Pancreas (tissue), 10 donors: Measurements from ENCODE around the gene BICRAL. TPM values are rescaled to one million over a fixed set of nuclear protein-coding genes. Genes with fewer than 3 reads are reported as not detected.

Source experiments
- ATAC-seq, 4 donors: fragments of 200-7000 bp; cut with Tn5 transposase; one replicate each; pipeline versions ENCODE4 v1.8.0 to v1.9.1; 2020; ENCODE audit warnings: mild to moderate bottlenecking in 4 of 4, moderate library complexity in 4 of 4
- DNase-seq, 6 donors: peaks; one replicate each; pipeline ENCODE4 v3.0.0-alpha.2; 2020
- FAIRE-seq: peaks from 2 replicates; lab custom pipeline; 2012; peaks lifted over from hg19 to GRCh38; lab: Jason Lieb, UNC
- H3K27ac ChIP-seq, 4 donors: fragments of 200-600 bp; sonication (generic); 1 replicate in 3 of 4; 2 replicates in 1 of 4; pipeline versions ENCODE4 v1.5.0 to v1.8.0; 2020
- H3K27me3 ChIP-seq, 4 donors: fragments of 200-600 bp; one replicate each; pipeline ENCODE4 v1.8.0; 2021
- H3K36me3 ChIP-seq, 3 donors: fragments of 200-600 bp; sonication (generic) in 1 of 3; one replicate each; pipeline versions ENCODE4 v1.5.0 to v1.8.0; 2020 to 2021
- H3K4me1 ChIP-seq, 3 donors: fragments of 200-600 bp; one replicate each; pipeline ENCODE4 v1.8.0; 2021
- H3K4me3 ChIP-seq, 4 donors: fragments of 200-600 bp; sonication (generic) in 2 of 4; one replicate each; pipeline versions ENCODE4 v1.5.0 to v1.8.0; 2020 to 2021
- H3K9me3 ChIP-seq, 4 donors: fragments of 200-600 bp; one replicate each; pipeline ENCODE4 v1.8.0; 2021
- CTCF ChIP-seq, 4 donors: fragments of 200-600 bp; sonication (generic) in 3 of 4; IDR thresholded peaks; one replicate each; pipeline versions ENCODE4 v1.5.0 to v1.8.0; 2021; ENCODE audit warnings: antibody characterized with exemption in 4 of 4
- WGBS, 2 donors: extraction: QIAGEN DNeasy Blood & Tissue Kit; methylation state at CpG; one replicate each; pipeline ENCODE4 v1.1.7; 2013; 5-methylcytosine and 5-hydroxymethylcytosine counted together
- intact Hi-C, 3 donors: fragments of 100-400 bp; cut with DNase I; formaldehyde crosslinking; loops; one replicate each; pipeline versions ENCODE4 v1.11.1 to v1.14.2; 2022
- polyA plus RNA-seq, 2 donors: library from polyadenylated mRNA; stranded (reverse); fragments of 200-250 nt; gene quantifications; one replicate each; pipeline ENCODE4 v1.2.3, GENCODE V29; 2013
- total RNA-seq, 6 donors: library from RNA; stranded (reverse); fragmentation: NEBNext Ultra II Directional in 4 of 6; extraction: Animal tissue kit (Norgen Biotek cat#: 25700) in 4 of 6; gene quantifications; one replicate each; pipeline versions ENCODE4 v1.2.1 to v1.2.4, GENCODE V29; 2021 to 2023
- donor health status: healthy with polysubstance abuse.
- donor health status: DM: no; HTN: no; CAD: no; lungs with moderate emphysema.
- donor health status: DM: no; HTN: no; CAD: no.
- donor health status: control.
- donor health status: control.
- donor health status: Bipolar disorder and iron deficiency.
- donor health status: DM: yes; HTN: yes; CAD: no.
- donor health status: DM: no; HTN: no; CAD: no.
- donor health status: DM: no; HTN: no; CAD: no.
- donor health status: DM: yes; HTN: yes; CAD: no.

The BICRAL gene
- total and polyA plus RNA-seq, 8 donors: 2.9 to 10.5 (median 7.1) TPM

GRCh38 chr6:42914546-42914945 lies 132.7 kb downstream of the BICRAL start:
- no peaks in the 10 kb centered on the region for H3K27me3 ChIP-seq
- no peaks in the 10 kb centered on the region for H3K9me3 ChIP-seq
- ATAC-seq (no peak), FAIRE-seq (no peak), DNase-seq (no peak)
- 79 to 87% methylated on average over 4 of the region's 4 CpGs for WGBS, 2 donors
- H3K4me1 ChIP-seq: no peaks in the 10 kb centered on the region
- no peak overlapping the region for H3K4me3 ChIP-seq
- H3K27ac ChIP-seq: no peak overlapping the region
- intact Hi-C loops: no loop called here
- no peaks in the 10 kb centered on the region for H3K36me3 ChIP-seq
- TF ChIP-seq CTCF (IDR thresholded peaks at IDR 0.05): no peak

- H3K27ac ChIP-seq: no peak within 1 kb of the TSS
- H3K9me3 ChIP-seq: no peaks in the 10 kb centered on the region
- H3K4me1 ChIP-seq: no peaks in the 10 kb centered on the region
- no peak within 1 kb of the TSS for H3K4me3 ChIP-seq
- intact Hi-C loops: no loop called here
- H3K27me3 ChIP-seq: no peaks in the 10 kb centered on the region
- no peak for TF ChIP-seq CTCF (IDR thresholded peaks at IDR 0.05)
- DNase-seq: no peak
- WGBS, 2 donors: 80 to 86% methylated on average over 10 of the region's 10 CpGs
- no peak for ATAC-seq
- no peak for FAIRE-seq
- H3K36me3 ChIP-seq: no peaks in the 10 kb centered on the region
Observed at GRCh38 chr6:42915732-42916131, 133.9 kb downstream of the BICRAL start, which contains the start of gene PTCRA. Gene PTCRA, plus strand, starts transcription at chr6:42916053. Its CDS starts 17 bp downstream, at chr6:42916070.

GRCh38 chr6:42916288-42916687 lies 134.4 kb downstream of the BICRAL start:
- ATAC-seq: no peak
- Histone ChIP-seq H3K4me3 (no peak overlapping the region), H3K36me3 (no peaks in the 10 kb centered on the region), H3K27me3 (no peaks in the 10 kb centered on the region), H3K9me3 (no peaks in the 10 kb centered on the region), H3K4me1 (no peaks in the 10 kb centered on the region), H3K27ac (no peak overlapping the region)
- 90 to 97% methylated on average over 1 of the region's 1 CpG for WGBS, 2 donors
- intact Hi-C loops: no loop called here
- FAIRE-seq: no peak
- no peak for DNase-seq
- no peak for TF ChIP-seq CTCF (IDR thresholded peaks at IDR 0.05)

Other genes with a start within 250 kb of the BICRAL start
- gene UBR2, start 218.0 kb upstream of the BICRAL start, total RNA-seq: 10 to 100 TPM; 15.4 to 22.0 (median 18.5) TPM
- 10 to 100 TPM in 1 of 2 donors, 1 to 10 TPM in 1; 9.4 to 11.5 TPM for gene UBR2, start 218.0 kb upstream of the BICRAL start, polyA plus RNA-seq
- 1 to 10 TPM in 5 of 6 donors, under 1 TPM in 1; 0.83 to 2.2 (median 1.7) TPM for gene PRPH2, start 59.5 kb upstream of the BICRAL start, total RNA-seq
- gene PRPH2, start 59.5 kb upstream of the BICRAL start, polyA plus RNA-seq: under 1 TPM; 0.34 to 0.75 TPM
- gene TBCC, start 35.9 kb upstream of the BICRAL start, total RNA-seq: 10 to 100 TPM in 1 of 6 donors, 1 to 10 TPM in 5; 5.1 to 11.2 (median 8.8) TPM
- gene TBCC, start 35.9 kb upstream of the BICRAL start, polyA plus RNA-seq: 10 to 100 TPM; 16.0 to 35.4 TPM
- gene RPL7L1, start 97.6 kb downstream of the BICRAL start, total RNA-seq: 10 to 100 TPM; 23.7 to 43.9 (median 39.2) TPM
- gene RPL7L1, start 97.6 kb downstream of the BICRAL start, polyA plus RNA-seq: 10 to 100 TPM; 29.5 to 34.4 TPM
- gene PTCRA, start 134.0 kb downstream of the BICRAL start, total RNA-seq: under 1 TPM in 1 of 6 donors, not detected in 5; 0.66 TPM
- gene PTCRA, start 134.0 kb downstream of the BICRAL start, polyA plus RNA-seq: not detected
- 10 to 100 TPM; 28.3 to 59.7 (median 34.1) TPM for gene CNPY3, start 147.4 kb downstream of the BICRAL start, total RNA-seq
- gene CNPY3, start 147.4 kb downstream of the BICRAL start, polyA plus RNA-seq: 10 to 100 TPM; 41.9 to 55.4 TPM
- 100 to 1,000 TPM in 3 of 6 donors, 10 to 100 TPM in 3; 19.0 to 295 (median 102) TPM for gene GNMT, start 178.7 kb downstream of the BICRAL start, total RNA-seq
- 100 to 1,000 TPM in 1 of 2 donors, 10 to 100 TPM in 1; 57.9 to 443 TPM for gene GNMT, start 178.7 kb downstream of the BICRAL start, polyA plus RNA-seq
- gene PEX6, start 197.1 kb downstream of the BICRAL start, total RNA-seq: 10 to 100 TPM; 11.4 to 24.3 (median 16.5) TPM
- gene PEX6, start 197.1 kb downstream of the BICRAL start, polyA plus RNA-seq: 10 to 100 TPM; 17.5 to 20.9 TPM
- 10 to 100 TPM in 5 of 6 donors, 1 to 10 TPM in 1; 9.6 to 17.2 (median 11.3) TPM for gene PPP2R5D, start 202.5 kb downstream of the BICRAL start, total RNA-seq
- gene PPP2R5D, start 202.5 kb downstream of the BICRAL start, polyA plus RNA-seq: 10 to 100 TPM; 16.8 to 18.7 TPM
- gene MEA1, start 231.9 kb downstream of the BICRAL start, total RNA-seq: 10 to 100 TPM; 16.5 to 26.5 (median 22.6) TPM
- 10 to 100 TPM; 44.1 to 48.7 TPM for gene MEA1, start 231.9 kb downstream of the BICRAL start, polyA plus RNA-seq
- 10 to 100 TPM; 19.7 to 40.6 (median 28.0) TPM for gene KLHDC3, start 232.2 kb downstream of the BICRAL start, total RNA-seq
- gene KLHDC3, start 232.2 kb downstream of the BICRAL start, polyA plus RNA-seq: 10 to 100 TPM; 48.5 to 48.8 TPM
- gene RRP36, start 239.6 kb downstream of the BICRAL start, total RNA-seq: 10 to 100 TPM; 13.2 to 27.1 (median 22.3) TPM
- 10 to 100 TPM; 21.2 to 32.9 TPM for gene RRP36, start 239.6 kb downstream of the BICRAL start, polyA plus RNA-seq